Brain microvascular endothelial cell (primary cell): Measurements from ENCODE around the gene CDC42EP5.
A peak's percentile ranks its signal among the peaks of the same experiment; 100 is the strongest.

Experiments used
- DNase-seq: peaks from one replicate; pipeline ENCODE4 v3.0.0-alpha.2; 2020
- H3K27ac ChIP-seq: fragments of 250-450 bp; sonication (Bioruptor Pico); 2 replicates; pipeline ENCODE4 v1.5.1; 2020; ENCODE audit warnings: mild to moderate bottlenecking, moderate library complexity
- H3K27me3 ChIP-seq: fragments of 250-450 bp; sonication (Bioruptor Pico); replicated peaks from 2 replicates; pipeline ENCODE4 v1.5.1; 2020; ENCODE audit warnings: mild to moderate bottlenecking
- H3K36me3 ChIP-seq: fragments of 250-450 bp; sonication (Bioruptor Pico); replicated peaks from 2 replicates; pipeline ENCODE4 v1.5.1; 2020; ENCODE audit warnings: mild to moderate bottlenecking
- H3K4me3 ChIP-seq: 2 replicates; pipeline ENCODE4 v1.5.1; 2011; ENCODE audit warnings: low read depth, mild to moderate bottlenecking, control low read depth, low read length, moderate library complexity
- CTCF ChIP-seq: IDR thresholded peaks from 2 replicates; pipeline ENCODE4 v1.5.1; 2011; ENCODE audit warnings: low read depth, mild to moderate bottlenecking, moderate library complexity, low read length, control low read depth, inconsistent platforms; ENCODE audit errors: missing control alignments
- in situ Hi-C: cut with HindIII; loops from 2 replicates; pipeline ENCODE4 v1.10.0; 2017; ENCODE audit warnings: low sequenced_read_pairs, low pct_ligation_motif_present

CDC42EP5 gene

GRCh38 chr19:54454781-54455675 lies 18.1 kb downstream of the CDC42EP5 start:
- in situ Hi-C loops: no loop called here
- DNase-seq: no peak
- no peak for TF ChIP-seq CTCF
- H3K27ac ChIP-seq: no peak overlapping the region
- H3K36me3 ChIP-seq: peaks cover 89% of the 10 kb centered on the region
- H3K27me3 ChIP-seq: no peaks in the 10 kb centered on the region
- H3K4me3 ChIP-seq: no peak overlapping the region

- H3K27ac ChIP-seq: no peak overlapping the region
- DNase-seq: no peak
- peaks cover 82% of the 10 kb centered on the region for H3K36me3 ChIP-seq
- TF ChIP-seq CTCF: no peak
- in situ Hi-C loops: no loop called here
- no peaks in the 10 kb centered on the region for H3K27me3 ChIP-seq
- no peak overlapping the region for H3K4me3 ChIP-seq
Measured at GRCh38 chr19:54453921-54454780, 18.9 kb downstream of the CDC42EP5 start.

GRCh38 chr19:54452626-54453025 lies 20.5 kb downstream of the CDC42EP5 start:
- no peaks in the 10 kb centered on the region for H3K27me3 ChIP-seq
- peaks cover 67% of the 10 kb centered on the region for H3K36me3 ChIP-seq
- no peak for DNase-seq
- in situ Hi-C loops: no loop called here
- H3K4me3 ChIP-seq: no peak overlapping the region
- no peak for TF ChIP-seq CTCF
- H3K27ac ChIP-seq: no peak overlapping the region

GRCh38 chr19:54451997-54452396 lies 21.1 kb downstream of the CDC42EP5 start:
- Histone ChIP-seq H3K4me3 (no peak overlapping the region), H3K36me3 (peaks cover 61% of the 10 kb centered on the region), H3K27me3 (no peaks in the 10 kb centered on the region), H3K27ac (peak overlapping the region; percentile 9)
- no peak for DNase-seq
- in situ Hi-C loops: no loop called here
- no peak for TF ChIP-seq CTCF

- Histone ChIP-seq H3K4me3 (peak overlapping the region; percentile 29), H3K27ac (peak overlapping the region; percentile 9), H3K36me3 (peaks cover 55% of the 10 kb centered on the region), H3K27me3 (no peaks in the 10 kb centered on the region)
- in situ Hi-C loops: no loop called here
- peak; percentile 27 for DNase-seq
- no peak for TF ChIP-seq CTCF
Measured at GRCh38 chr19:54451331-54451871, 21.7 kb downstream of the CDC42EP5 start.
